ENCODE results near the gene BCL11B.

- TF ChIP-seq CTCF (IDR thresholded peaks at IDR 0.05) (peak in 5 of 12 donors; percentile 10 to 38 (median 21)), POLR2A (IDR thresholded peaks at IDR 0.05) (no peak)
These were observed 71.9 kb downstream of the BCL11B start for GRCh38 chr14:99199846-99200653.
